SK-N-DZ (cell line): Measurements from ENCODE around the gene MYO9B.

Experiments used
- DNase-seq: peaks from one replicate; pipeline ENCODE4 v3.0.0-alpha.2; 2015; ENCODE audit warnings: low spot score

Gene MYO9B

GRCh38 chr19:17061691-17062090 lies 13.9 kb upstream of the MYO9B start:
- no peak for DNase-seq

- no peak for DNase-seq
Measured at GRCh38 chr19:17063428-17063827, 12.1 kb upstream of the MYO9B start.

- DNase-seq: no peak
Measured at GRCh38 chr19:17069193-17069592, 6.4 kb upstream of the MYO9B start.

DNA sequence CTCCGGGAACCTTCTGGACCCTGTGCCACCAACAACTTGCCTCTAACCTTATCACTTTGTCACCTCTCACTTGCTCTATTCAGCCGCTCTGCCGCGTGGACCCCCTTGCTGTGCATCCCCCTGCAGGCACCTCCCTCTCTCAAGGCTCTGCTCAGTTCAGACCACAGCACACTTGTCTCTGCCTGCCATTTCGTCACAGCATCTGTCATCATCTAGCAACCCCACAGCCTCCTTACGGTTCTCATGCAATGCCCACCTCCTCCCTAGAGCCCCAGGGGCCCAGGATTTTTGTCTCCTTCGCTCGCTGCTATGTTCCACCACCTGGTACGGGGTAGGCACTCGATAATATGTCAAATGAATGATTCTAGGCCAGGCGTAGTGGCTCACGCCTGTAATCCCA lies 5.2 kb upstream of the MYO9B start:
- no peak for DNase-seq

GRCh38 chr19:17070912-17071311 lies 4.7 kb upstream of the MYO9B start:
- no peak for DNase-seq

DNA sequence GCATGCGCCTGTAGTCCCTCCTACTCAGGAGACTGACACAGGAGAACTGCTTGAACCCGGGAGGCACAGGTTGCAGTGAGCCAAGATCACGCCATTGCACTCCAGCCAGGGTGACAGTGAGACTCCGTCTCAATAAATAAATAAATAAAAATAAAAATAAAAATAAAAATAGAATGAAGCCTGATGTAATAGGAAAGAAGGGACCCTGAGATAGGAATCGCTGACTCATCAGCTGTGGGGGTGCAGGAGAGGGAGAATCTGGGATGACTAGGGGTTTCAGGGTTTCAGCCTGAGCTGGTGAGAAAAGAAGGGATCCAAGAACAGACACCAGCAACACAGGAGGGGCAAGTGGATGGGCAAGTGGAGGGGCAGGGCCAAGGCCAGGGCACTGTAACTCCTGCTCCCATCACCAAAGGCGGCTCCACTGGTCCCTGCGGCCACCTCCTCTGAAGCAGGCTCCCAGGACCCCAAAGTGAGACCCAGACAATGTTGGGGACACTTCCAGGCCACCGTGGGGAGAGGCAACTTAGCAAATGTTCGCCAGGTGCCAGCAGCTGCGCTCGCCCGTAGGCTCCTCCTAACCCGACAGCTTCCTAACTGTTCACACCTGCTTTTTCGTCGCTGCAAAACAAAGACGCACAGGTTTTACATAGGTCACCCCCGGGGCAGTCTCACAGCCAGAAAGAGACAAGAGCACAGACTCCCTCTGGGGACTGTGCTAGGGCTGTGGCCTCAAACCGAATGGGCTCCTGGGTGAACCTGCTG lies 1.5 kb upstream of the MYO9B start:
- no peak for DNase-seq

DNA sequence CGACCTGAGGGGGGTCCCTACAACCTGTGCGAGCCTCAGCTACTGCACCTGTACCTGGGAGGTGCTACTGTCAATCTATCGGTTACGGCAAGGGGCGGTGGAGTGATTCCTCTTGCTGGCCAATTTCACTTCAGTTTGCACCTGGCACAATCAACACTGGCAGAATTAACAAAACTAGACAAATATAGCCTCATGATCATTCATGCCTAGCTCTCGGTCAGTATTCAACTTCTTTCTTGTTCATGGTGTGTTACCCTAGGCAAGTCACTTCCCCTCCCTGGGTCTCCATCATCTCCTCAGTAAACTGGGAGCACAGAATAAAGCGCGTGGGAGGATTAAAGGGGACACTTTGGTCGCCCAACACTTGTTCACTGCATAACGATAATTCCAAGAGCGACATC lies 943 bp upstream of the MYO9B start:
- DNase-seq: no peak

- DNase-seq: peak; percentile 30
Measured at GRCh38 chr19:17075864-17076542, 426 bp downstream of the MYO9B start.

DNA sequence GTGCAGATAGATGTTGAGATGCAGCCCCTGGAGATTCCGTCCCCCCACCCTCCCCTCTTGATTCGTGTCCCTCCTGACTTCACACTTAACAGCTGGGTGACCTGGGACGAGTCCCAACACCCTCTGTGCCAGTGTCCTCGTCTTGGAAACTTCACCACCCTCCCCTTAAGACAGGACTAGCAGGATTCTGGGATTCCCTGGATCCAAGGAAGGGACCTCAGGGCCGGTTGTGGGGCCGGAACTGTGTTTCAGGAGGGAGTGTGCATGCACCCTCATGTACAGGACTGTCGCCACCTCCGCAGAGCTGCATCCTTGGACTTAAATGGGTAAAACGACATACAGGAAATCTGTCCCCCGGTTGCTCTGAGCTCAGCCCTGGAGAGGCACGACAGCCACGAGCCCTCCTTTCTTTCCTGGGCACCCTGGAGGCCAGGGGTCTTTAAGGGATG lies 990 bp downstream of the MYO9B start:
- DNase-seq: no peak

GRCh38 chr19:17077447-17078028 lies 2.0 kb downstream of the MYO9B start:
- DNase-seq: no peak

DNA sequence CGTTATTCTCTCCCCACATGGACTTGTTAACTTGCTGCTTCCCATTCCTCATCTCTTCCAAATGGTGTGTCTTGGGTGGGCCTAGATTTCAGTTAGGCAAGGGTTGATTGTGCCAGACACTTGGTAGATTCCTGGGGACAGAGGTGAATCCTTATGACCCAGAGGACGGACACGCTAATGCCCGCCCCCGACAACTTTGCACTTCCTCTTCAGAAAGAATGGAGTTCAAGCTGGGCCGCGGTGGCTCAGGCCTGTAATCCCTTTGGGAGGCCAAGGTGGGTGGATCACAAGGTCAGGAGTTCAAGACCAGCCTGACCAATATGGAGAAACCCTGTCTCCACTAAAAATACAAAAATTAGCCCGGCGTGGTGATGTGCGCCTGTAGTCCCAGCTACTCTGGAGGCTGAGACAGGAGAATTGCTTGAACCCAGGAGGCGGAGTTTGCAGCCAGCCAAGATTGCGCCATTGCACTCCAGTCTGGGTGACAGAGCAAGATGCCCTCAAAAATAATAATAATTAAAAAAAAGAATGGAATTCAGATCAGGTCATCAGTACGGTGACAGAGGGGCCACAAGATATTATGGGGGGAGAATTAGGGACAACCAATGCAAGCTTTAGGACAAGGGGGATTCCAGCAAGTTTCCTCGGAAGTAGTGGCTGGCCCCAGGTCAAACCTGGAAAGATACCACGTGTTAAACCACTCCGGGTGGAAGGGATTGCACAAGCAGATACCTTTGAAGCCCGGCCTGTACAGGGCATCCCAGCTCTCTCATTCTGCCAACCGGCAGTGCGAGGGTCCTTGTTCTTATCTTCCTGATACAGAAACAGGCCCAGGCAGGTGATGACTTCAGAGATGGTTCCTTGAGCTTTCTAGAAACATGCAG lies 2.7 kb downstream of the MYO9B start:
- DNase-seq: no peak

DNA sequence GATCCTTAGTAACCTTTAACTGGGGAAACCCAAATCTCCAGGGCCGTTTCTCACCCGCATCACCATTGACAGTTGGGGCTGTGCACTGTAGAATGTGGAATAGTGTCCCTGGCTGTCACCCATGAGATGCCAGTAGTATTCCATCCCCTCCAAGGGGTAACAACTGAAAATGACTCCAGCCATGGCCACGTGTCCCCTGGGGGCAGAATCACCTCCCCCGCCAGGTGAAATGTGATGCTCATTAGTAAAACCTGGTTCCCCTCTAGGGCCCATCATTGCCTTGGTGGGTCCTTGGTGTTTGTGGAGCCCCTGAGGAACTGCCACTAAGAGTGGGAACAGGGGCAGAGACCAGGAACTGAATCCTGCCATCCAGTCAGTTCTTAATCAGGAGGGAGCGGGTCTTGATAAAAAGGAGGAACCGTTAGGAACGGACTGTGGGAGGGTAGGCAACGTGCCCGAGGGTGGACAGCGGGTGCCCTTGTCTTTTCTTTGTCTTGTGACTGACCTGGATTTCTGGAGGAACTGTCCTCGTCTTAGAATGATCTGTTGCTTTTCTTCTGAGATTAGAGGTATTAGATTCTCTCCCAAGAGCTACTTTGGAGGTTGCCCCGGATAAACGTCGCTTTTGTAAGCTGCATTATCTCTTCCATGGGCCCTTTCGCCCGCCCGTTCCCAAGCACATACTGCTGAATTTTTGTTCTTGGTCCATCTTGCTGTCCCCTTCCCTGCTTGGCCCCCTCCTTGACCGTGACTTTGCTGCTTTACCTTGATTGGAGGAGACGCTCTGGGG lies 3.5 kb downstream of the MYO9B start:
- DNase-seq: no peak

GRCh38 chr19:17079710-17080439 lies 4.3 kb downstream of the MYO9B start:
- no peak for DNase-seq

DNA sequence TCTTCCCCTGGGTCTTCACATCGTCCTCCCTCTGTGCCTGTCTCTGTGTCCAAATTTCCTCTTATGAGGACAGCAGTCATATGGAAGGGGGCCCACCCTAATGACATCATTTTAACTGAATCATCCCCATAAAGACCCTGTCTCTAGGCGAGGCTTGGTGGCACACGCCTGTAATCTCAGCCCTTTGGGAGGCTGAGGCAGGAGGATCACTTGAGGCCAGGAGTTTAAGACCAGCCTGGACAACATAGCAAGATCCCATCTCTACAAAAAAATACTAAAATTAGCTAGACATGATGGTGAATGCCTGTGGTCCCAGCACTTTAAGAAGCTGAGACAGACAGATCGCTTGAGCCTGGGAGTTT lies 4.8 kb downstream of the MYO9B start:
- DNase-seq: no peak

DNA sequence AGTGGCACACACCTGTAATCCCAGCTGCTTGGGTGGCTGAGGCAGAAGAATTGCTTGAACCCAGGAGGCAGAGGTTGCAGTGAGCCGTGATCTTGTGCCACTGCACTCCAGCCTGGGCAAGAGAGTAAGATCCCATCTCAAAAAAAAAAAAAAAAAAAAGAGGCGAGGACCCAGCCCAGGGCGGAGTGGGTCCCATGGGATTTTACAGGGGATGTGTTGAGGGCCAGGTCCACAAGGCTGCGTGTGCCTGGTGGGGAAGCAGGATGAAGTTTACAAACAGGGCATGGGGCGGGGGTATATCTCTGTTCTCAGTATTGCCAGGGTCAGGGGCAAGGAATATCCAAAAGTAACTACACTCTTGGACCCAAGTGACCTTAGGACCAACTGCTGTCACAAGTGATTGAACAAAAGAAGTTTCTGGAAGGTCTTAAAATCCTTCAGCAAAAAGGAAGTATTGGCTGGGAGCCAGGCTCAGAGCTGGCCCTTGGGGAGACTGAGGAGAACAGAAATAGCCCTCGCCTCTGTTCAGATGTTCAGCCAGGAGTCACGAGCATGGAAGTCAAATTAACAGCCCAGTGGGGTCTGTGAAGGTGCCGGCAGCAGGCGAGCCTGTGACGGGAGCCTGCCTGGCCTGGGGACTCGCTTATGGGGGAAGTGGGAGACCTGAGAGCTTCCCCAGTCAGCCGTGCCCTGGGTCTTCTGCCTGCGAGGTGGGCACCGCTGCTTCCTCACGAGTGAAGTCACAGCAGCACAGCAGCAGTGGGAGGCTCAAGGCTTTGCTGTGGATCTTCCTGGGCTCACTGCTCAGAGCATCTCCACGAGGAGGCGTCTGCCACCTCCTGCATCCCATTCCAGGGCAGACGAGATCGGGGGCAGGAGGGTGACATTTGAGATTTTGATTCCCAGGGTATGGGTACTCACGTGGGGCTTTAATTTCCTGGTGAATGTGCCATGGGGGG lies 6.4 kb downstream of the MYO9B start:
- no peak for DNase-seq

DNA sequence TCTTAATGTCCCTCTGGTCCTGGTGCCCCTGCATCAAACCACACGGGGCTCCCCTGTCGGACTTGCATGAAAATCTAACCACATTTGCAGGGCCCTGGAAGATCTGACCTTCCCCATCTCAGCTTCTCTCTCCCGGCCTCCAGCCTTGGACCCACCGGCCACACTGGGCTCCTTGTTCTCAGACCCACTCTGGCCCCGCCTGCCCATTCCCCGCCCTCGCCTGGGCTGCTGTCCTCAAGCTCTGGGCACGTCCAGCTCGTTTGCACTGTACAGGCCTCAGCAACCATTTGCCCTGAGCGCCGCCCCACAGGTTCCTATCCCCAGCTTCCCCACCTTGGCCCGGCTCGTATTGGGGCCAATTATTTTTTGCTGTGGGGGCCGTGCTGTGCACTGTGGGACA lies 10.5 kb downstream of the MYO9B start:
- no peak for DNase-seq

GRCh38 chr19:17086834-17087233 lies 11.3 kb downstream of the MYO9B start:
- DNase-seq: no peak

- no peak for DNase-seq
Measured at GRCh38 chr19:17088552-17088951, 13.0 kb downstream of the MYO9B start.

DNA sequence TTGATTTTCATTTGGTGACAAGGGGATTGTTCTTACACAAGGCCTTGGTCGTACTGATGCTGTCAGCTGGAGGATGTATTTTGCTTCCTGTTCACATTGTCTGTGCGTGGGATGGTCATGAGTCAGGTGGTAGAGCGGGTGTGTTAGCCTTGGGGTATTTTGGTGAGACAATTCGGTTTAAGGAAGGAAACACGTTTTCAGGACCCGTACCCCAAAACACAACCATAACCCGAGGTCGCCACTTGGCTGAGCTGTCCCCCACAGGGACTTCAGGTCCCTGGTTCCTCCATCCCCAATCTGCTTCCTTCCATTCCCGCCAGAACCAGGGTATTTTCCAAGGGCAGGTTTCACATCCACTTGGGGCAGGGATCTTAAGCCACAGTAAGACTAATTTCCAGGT lies 15.0 kb downstream of the MYO9B start:
- DNase-seq: no peak
